HG02759 (cell line): ENCODE results near the gene RABEP1.

Source experiments
- ATAC-seq: cut with Tn5 transposase; IDR thresholded peaks from one replicate; pipeline ENCODE4 v1.9.1; 2021; ENCODE audit warnings: mild to moderate bottlenecking, moderate library complexity; ENCODE audit not compliant: unreplicated experiment

RABEP1 gene

GRCh38 chr17:5361426-5361825, 79.3 kb downstream of the RABEP1 start:
- ATAC-seq = no peak

- ATAC-seq = no peak
These were observed 80.2 kb downstream of the RABEP1 start for GRCh38 chr17:5362162-5362811.

- ATAC-seq = no peak
These were observed 82.1 kb downstream of the RABEP1 start for GRCh38 chr17:5364156-5364555.

- ATAC-seq = no peak
These were observed 82.6 kb downstream of the RABEP1 start for GRCh38 chr17:5364696-5365095.

- no peak for ATAC-seq
These were observed 83.7 kb downstream of the RABEP1 start for GRCh38 chr17:5365831-5366230.

GRCh38 chr17:5370411-5370810, 88.3 kb downstream of the RABEP1 start:
- ATAC-seq = no peak

GRCh38 chr17:5373112-5373511, 91.0 kb downstream of the RABEP1 start:
- no peak for ATAC-seq

GRCh38 chr17:5378566-5379207, 96.6 kb downstream of the RABEP1 start:
- no peak for ATAC-seq

- ATAC-seq = no peak
These were observed 97.4 kb downstream of the RABEP1 start for GRCh38 chr17:5379351-5380107.

GRCh38 chr17:5380491-5381135, 98.5 kb downstream of the RABEP1 start:
- ATAC-seq = no peak

- ATAC-seq = no peak
These were observed 99.5 kb downstream of the RABEP1 start for GRCh38 chr17:5381542-5381941.

- no peak for ATAC-seq
These were observed 109.6 kb downstream of the RABEP1 start for GRCh38 chr17:5391678-5392077.

GRCh38 chr17:5396612-5397011, 114.5 kb downstream of the RABEP1 start:
- ATAC-seq = no peak

GRCh38 chr17:5399767-5400166, 117.7 kb downstream of the RABEP1 start:
- ATAC-seq = no peak

- ATAC-seq = no peak
These were observed 123.3 kb downstream of the RABEP1 start for GRCh38 chr17:5405400-5405799.

- no peak for ATAC-seq
These were observed 126.1 kb downstream of the RABEP1 start for GRCh38 chr17:5408186-5408585.

- ATAC-seq = no peak
These were observed 128.6 kb downstream of the RABEP1 start for GRCh38 chr17:5410594-5411272.

- no peak for ATAC-seq
These were observed 131.6 kb downstream of the RABEP1 start for GRCh38 chr17:5413682-5414081.

- no peak for ATAC-seq
These were observed 134.8 kb downstream of the RABEP1 start for GRCh38 chr17:5416901-5417300.

GRCh38 chr17:5418858-5419355, 136.8 kb downstream of the RABEP1 start:
- ATAC-seq = peak; percentile 25
